Ectodermal cell (in vitro differentiated cells): Measurements from ENCODE around the gene PBX3.

Experiments
- H3K27ac ChIP-seq: 2 replicates; pipeline ENCODE4 v1.7.0; 2013; ENCODE audit warnings: mild to moderate bottlenecking, low read depth, low read length; ENCODE audit not compliant: insufficient read depth, poor library complexity, severe bottlenecking
- H3K27me3 ChIP-seq: 2 replicates; pipeline ENCODE4 v1.7.0; 2013; ENCODE audit warnings: mild to moderate bottlenecking, low read length; ENCODE audit not compliant: insufficient read depth, control insufficient read depth, poor library complexity, severe bottlenecking
- H3K36me3 ChIP-seq: one replicate; pipeline ENCODE4 v1.7.0; 2013; ENCODE audit warnings: low read length; ENCODE audit not compliant: control insufficient read depth, insufficient read depth
- H3K4me1 ChIP-seq: one replicate; pipeline ENCODE4 v1.7.0; 2013; ENCODE audit warnings: low read length; ENCODE audit not compliant: control insufficient read depth, insufficient read depth
- H3K4me3 ChIP-seq: 2 replicates; pipeline ENCODE4 v1.7.0; 2013; ENCODE audit warnings: low read depth, low read length, control low read depth; ENCODE audit not compliant: insufficient read depth
- H3K9me3 ChIP-seq: 2 replicates; pipeline ENCODE4 v1.7.0; 2013; ENCODE audit warnings: mild to moderate bottlenecking, low read length, moderate library complexity; ENCODE audit not compliant: control insufficient read depth
- WGBS, 2 experiments: methylation state at CpG; one replicate each; pipeline ENCODE4 v1.1.7; 2013; ENCODE audit warnings: missing lambda C conversion rate in 2 of 2; 5-methylcytosine and 5-hydroxymethylcytosine counted together

PBX3 gene

GRCh38 chr9:125851979-125852378 lies 104.8 kb downstream of the PBX3 start:
- H3K27ac ChIP-seq: peak overlapping the region; percentile 11
- 89 to 94% methylated on average over 2 of the region's 2 CpGs for WGBS, 2 experiments
- H3K36me3 ChIP-seq: no peaks in the 10 kb centered on the region
- no peaks in the 10 kb centered on the region for H3K27me3 ChIP-seq
- H3K4me1 ChIP-seq: peaks cover 4% of the 10 kb centered on the region
- no peaks in the 10 kb centered on the region for H3K9me3 ChIP-seq
- H3K4me3 ChIP-seq: no peak overlapping the region

DNA sequence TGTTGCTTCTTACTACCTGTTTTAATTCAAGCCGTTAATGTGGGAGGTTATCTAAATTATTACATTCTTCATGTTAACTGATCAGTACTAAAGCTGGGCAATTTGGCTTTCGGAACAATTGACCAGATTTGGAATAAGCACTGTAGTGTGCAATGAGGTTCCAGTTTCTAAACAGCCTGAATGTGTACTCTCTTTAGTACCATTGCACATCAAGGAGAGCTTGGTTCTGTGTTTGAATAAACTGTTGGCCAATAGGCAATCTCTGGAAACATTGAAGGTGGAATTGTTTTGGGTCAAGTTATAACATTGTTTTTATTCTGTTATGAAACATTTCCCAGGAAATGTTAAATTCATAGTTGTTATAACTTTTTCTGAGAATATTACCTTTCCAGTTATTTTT lies 105.2 kb downstream of the PBX3 start:
- peaks cover 4% of the 10 kb centered on the region for H3K4me1 ChIP-seq
- 100% methylated on average over 1 to 2 of the region's 2 CpGs for WGBS, 2 experiments

DNA sequence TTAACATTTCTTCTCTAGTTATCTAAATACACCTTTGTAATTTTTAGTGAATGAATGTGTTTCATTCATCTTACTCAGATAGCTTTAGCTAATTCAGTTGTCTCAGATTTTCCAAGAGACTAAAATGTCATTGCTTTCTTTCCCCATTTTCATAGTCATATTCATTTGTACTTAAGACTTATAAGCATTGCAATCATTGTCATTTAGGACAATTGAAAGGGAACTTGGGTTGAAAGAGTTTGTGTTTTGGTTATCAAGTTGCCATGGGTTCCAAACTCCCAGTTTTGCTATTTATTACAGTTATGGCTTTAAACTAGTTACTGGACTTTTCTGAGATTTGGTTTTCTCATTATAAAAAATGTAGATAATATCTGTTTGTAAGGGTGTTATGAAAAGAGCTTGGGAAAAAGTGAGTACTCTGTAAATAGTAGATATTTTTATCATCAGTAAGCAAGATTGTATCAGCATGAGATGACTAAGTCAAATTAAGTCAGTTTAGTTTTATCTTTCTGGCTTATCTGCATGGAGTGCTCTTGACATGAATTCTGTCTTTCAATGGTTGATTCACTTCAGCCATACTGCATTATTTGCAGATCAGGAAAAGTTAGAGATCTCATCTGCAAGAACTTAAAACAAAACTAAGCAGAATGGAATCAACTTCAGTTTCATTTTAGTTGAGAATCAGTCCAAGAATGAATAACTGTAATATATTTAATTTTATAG lies 107.5 kb downstream of the PBX3 start:
- Histone ChIP-seq H3K36me3 (no peaks in the 10 kb centered on the region), H3K4me1 (peaks cover 4% of the 10 kb centered on the region), H3K4me3 (no peak overlapping the region), H3K9me3 (no peaks in the 10 kb centered on the region), H3K27me3 (no peaks in the 10 kb centered on the region), H3K27ac (no peak overlapping the region)

More for the DNA sequence above, 105.2 kb downstream of the PBX3 start:
- Histone ChIP-seq H3K9me3 (no peaks in the 10 kb centered on the region), H3K27ac (peak overlapping the region; percentile 11), H3K27me3 (no peaks in the 10 kb centered on the region), H3K4me3 (no peak overlapping the region), H3K36me3 (no peaks in the 10 kb centered on the region)

GRCh38 chr9:125856331-125856730 lies 109.2 kb downstream of the PBX3 start:
- 94 to 96% methylated on average over 9 of the region's 9 CpGs for WGBS, 2 experiments
- H3K4me1 ChIP-seq: peaks cover 4% of the 10 kb centered on the region

DNA sequence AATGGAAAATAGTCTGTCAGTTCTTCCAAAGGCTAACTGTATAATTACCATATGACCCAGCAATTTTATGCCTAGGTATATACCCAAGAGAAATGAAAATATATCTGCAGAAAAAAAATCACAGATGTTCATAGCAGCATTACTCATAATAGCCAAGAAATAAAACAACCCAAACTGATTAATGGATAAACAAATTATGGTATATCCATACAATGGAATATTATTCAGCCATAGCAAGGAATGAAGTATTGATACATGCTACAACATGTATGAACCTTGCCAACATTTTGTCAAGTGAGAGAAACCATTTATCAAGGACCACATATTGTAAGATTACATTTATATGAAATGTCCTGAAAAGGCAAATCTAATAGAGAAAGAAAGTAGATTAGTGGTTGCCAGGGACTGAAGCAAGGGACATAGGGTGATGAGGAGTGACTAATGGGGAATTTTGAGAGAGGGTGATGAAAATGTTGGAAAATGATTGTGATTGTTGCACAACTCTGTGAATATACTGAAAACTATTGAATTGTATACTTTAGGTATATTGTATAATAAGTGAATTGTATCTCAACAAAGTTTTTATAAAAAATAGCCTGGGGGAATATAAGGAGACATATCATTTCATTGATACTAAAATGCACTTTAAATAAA lies 114.4 kb downstream of the PBX3 start:
- Histone ChIP-seq H3K9me3 (no peaks in the 10 kb centered on the region), H3K4me3 (no peak overlapping the region), H3K27ac (no peak overlapping the region), H3K36me3 (no peaks in the 10 kb centered on the region), H3K27me3 (no peaks in the 10 kb centered on the region), H3K4me1 (no peaks in the 10 kb centered on the region)

More at GRCh38 chr9:125856331-125856730, 109.2 kb downstream of the PBX3 start:
- H3K27ac ChIP-seq: no peak overlapping the region
- H3K36me3 ChIP-seq: no peaks in the 10 kb centered on the region
- H3K27me3 ChIP-seq: no peaks in the 10 kb centered on the region
- H3K4me3 ChIP-seq: no peak overlapping the region
- H3K9me3 ChIP-seq: no peaks in the 10 kb centered on the region

DNA sequence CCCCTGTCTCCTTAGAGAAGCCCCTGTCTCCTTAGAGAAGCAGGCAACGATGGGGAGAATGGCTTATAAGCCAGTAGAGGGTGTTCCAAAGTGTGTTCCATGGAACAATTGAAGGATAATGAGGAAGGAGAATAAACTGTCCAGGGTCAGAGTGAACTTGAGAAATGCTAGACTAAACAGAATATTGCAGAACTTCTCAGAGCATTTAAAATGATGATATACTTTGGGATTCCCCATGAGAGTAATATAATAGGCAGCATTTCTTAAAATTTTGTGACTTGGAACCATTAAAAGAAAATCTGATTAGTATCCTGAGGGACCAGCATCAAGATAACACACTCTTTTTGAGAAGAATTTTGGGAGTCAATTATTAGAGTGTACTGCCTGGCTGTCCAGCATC lies 116.8 kb downstream of the PBX3 start:
- no peak overlapping the region for H3K27ac ChIP-seq
- H3K4me3 ChIP-seq: no peak overlapping the region
- 91% methylated on average over 1 of the region's 1 CpG for WGBS, 2 experiments
- no peaks in the 10 kb centered on the region for H3K36me3 ChIP-seq
- no peaks in the 10 kb centered on the region for H3K27me3 ChIP-seq
- H3K4me1 ChIP-seq: no peaks in the 10 kb centered on the region
- no peaks in the 10 kb centered on the region for H3K9me3 ChIP-seq

DNA sequence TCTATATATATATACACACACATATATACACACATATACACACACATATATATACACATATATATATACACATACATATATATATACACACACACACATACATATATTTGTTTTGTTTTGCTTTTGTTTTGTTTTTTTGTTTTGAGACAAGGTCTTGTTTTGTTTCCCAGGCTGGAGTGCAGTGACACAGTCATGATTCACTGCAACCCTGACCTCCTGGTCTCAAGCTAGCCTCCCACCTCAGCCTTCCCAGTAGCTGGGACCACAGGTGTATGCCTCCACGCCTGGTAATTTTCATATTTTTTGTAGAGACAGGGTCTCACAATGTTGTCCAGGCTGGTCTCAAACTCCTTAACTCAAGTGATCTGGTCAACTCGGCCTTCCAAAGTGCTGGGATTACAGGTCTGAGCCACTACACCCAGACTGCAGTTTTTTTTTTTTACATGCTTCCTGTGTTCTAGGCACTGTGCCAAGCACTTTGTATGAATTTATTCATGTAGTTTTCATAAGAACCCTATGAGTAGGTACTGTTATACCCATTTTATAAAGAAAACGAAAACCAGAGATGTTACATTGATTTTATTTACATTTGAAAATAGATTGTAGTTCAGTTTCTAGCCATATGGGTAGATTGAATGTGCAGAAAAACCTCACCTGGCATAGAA lies 120.7 kb downstream of the PBX3 start:
- Histone ChIP-seq H3K4me3 (no peak overlapping the region), H3K4me1 (no peaks in the 10 kb centered on the region), H3K9me3 (no peaks in the 10 kb centered on the region), H3K36me3 (no peaks in the 10 kb centered on the region), H3K27me3 (no peaks in the 10 kb centered on the region), H3K27ac (no peak overlapping the region)
- WGBS, 2 experiments: 90 to 91% methylated on average over 2 to 3 of the region's 3 CpGs

DNA sequence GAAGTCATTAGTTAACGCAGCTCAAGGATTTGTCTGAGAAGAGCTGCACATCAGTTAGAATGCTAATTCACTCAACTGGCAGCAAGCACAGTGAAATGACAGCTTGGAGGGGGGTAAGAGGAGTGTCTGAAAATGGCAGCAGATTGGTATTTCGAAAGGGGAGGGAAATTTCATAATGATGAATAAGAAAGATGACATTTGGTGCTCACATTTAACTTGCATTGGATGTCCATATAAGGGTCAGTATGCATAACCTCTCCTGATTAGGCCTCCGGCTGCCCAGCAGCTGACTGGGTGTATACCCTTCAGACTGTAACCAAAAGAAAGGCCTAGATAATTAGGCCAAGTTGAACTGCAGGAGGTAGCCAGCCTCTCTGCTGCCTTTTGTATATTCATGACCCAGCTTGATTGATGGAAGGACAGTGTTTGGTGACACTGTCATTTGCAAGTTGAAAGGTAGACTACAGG lies 131.0 kb downstream of the PBX3 start:
- Histone ChIP-seq H3K9me3 (no peaks in the 10 kb centered on the region), H3K27me3 (no peaks in the 10 kb centered on the region), H3K27ac (no peak overlapping the region), H3K4me3 (no peak overlapping the region), H3K4me1 (no peaks in the 10 kb centered on the region), H3K36me3 (no peaks in the 10 kb centered on the region)
- 51 to 60% methylated on average over 3 of the region's 3 CpGs for WGBS, 2 experiments

- H3K9me3 ChIP-seq: no peaks in the 10 kb centered on the region
- H3K27ac ChIP-seq: no peak overlapping the region
- no peaks in the 10 kb centered on the region for H3K36me3 ChIP-seq
- H3K4me1 ChIP-seq: peaks cover 4% of the 10 kb centered on the region
- H3K27me3 ChIP-seq: no peaks in the 10 kb centered on the region
- H3K4me3 ChIP-seq: no peak overlapping the region
These were observed 133.9 kb downstream of the PBX3 start for GRCh38 chr9:125881042-125881441.

- Histone ChIP-seq H3K9me3 (no peaks in the 10 kb centered on the region), H3K36me3 (no peaks in the 10 kb centered on the region), H3K27me3 (no peaks in the 10 kb centered on the region), H3K27ac (peak overlapping the region; percentile 13), H3K4me3 (no peak overlapping the region), H3K4me1 (peaks cover 29% of the 10 kb centered on the region)
- WGBS, 2 experiments: 87 to 88% methylated on average over 5 to 6 of the region's 6 CpGs
These were observed 136.5 kb downstream of the PBX3 start for GRCh38 chr9:125883565-125884217.
